ENCODE measurements around the gene ZNF175.

Gene ZNF175

DNA sequence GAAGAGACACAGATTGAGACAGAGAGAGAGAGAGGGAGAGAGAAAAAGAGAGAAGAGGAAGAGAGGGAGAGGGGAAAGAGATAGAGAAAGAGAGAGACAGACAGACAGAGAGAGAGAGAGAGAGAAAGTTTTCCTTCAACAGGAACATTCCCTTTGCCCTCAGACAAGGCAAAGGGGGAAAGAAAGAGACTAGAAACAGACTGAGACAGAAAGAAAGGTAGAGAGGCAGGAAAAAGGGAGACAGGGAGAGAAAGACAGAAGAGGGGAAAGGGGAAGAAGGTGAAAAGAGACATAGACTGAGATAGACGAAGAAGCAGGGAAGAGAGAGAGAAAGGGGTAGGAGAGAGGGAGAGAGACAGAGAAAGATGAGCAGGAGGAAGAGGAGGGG lies 18.5 kb upstream of the ZNF175 start:
- no peaks in the 10 kb centered on the region for H3K79me2 ChIP-seq (ENCODE audit: control insufficient read depth, low read length)
- TF ChIP-seq, protein P1, sequence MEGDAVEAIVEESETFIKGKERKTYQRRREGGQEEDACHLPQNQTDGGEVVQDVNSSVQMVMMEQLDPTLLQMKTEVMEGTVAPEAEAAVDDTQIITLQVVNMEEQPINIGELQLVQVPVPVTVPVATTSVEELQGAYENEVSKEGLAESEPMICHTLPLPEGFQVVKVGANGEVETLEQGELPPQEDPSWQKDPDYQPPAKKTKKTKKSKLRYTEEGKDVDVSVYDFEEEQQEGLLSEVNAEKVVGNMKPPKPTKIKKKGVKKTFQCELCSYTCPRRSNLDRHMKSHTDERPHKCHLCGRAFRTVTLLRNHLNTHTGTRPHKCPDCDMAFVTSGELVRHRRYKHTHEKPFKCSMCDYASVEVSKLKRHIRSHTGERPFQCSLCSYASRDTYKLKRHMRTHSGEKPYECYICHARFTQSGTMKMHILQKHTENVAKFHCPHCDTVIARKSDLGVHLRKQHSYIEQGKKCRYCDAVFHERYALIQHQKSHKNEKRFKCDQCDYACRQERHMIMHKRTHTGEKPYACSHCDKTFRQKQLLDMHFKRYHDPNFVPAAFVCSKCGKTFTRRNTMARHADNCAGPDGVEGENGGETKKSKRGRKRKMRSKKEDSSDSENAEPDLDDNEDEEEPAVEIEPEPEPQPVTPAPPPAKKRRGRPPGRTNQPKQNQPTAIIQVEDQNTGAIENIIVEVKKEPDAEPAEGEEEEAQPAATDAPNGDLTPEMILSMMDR (IDR thresholded peaks at IDR 0.05; ENCODE audit: low read depth, low read length, poor library complexity, severe bottlenecking) = no peak
- TF ChIP-seq EZH2phosphoT487 (IDR thresholded peaks at IDR 0.05; ENCODE audit: borderline replicate concordance, low read length) = no peak
- no peak overlapping the region for H3K4me2 ChIP-seq (ENCODE audit: low read length)

DNA sequence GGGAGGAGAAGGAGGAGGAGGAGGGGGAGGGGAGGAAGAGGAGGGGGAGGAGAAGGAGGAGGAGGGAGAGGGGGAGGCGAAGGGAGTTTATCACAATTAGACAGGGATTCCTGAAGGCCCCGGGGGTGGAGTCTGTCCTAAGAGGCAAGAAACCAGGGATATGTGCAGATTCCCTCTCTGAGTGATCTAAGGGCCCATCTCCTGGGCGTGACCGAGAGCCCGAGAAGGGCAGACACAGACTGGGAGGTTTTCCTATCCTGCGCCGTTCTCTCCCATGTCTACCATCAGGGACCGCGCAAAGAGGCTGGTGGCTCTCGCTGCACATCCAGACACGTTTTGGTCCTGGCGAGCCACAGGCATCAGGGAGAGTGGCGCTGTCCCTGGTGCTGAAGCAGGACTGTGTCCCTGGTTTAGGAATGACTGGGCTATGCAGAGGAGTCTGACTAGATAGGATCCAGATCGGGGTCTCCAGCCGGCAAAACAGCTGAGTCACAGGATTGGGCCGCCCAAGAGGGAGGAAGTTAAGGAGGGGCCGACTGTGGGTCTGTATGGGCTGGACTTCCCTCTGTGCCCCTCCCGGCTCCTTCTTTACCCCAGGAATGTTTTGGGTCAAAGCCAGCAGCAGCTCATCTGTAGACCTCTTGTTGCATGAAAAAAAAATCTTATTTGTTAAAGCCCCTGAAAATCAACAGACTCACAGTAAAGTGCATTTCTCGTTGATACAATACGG lies 17.9 kb upstream of the ZNF175 start:
- no peaks in the 10 kb centered on the region for H3F3A ChIP-seq (ENCODE audit: control insufficient read depth, insufficient read depth)
- no peaks in the 10 kb centered on the region for H4K20me1 ChIP-seq (ENCODE audit: control insufficient read depth, insufficient read depth, low read depth, low read length)
- no peak overlapping the region for H3K4me2 ChIP-seq (ENCODE audit: low read length)
- no peaks in the 10 kb centered on the region for H3K79me2 ChIP-seq (ENCODE audit: control insufficient read depth, low read length)
- H3K4me3 ChIP-seq (ENCODE audit: low read length) = no peak overlapping the region
- H3K4me1 ChIP-seq (ENCODE audit: control insufficient read depth, low read length) = peaks cover 27% of the 10 kb centered on the region
- H3K27ac ChIP-seq (ENCODE audit: low read depth, low read length) = no peak overlapping the region
- H3K36me3 ChIP-seq (ENCODE audit: control insufficient read depth, low read length) = no peaks in the 10 kb centered on the region
- no peaks in the 10 kb centered on the region for H3K9me2 ChIP-seq (replicated peaks; ENCODE audit: control insufficient read depth, low read length)
- peaks cover 11% of the 10 kb centered on the region for H3K27me3 ChIP-seq (ENCODE audit: control insufficient read depth, low read length)
- H3K9me3 ChIP-seq (ENCODE audit: control insufficient read depth, insufficient read depth, low read length) = no peaks in the 10 kb centered on the region
- no peak for TF ChIP-seq EZH2phosphoT487 (IDR thresholded peaks at IDR 0.05; ENCODE audit: borderline replicate concordance, low read length)
- TF ChIP-seq, protein P1 (IDR thresholded peaks at IDR 0.05; ENCODE audit: low read depth, low read length, poor library complexity, severe bottlenecking) = no peak

More for the DNA sequence above, 18.5 kb upstream of the ZNF175 start:
- Histone ChIP-seq H3F3A (ENCODE audit: control insufficient read depth, insufficient read depth) (no peaks in the 10 kb centered on the region), H3K9me3 (ENCODE audit: control insufficient read depth, insufficient read depth, low read length) (no peaks in the 10 kb centered on the region), H3K27ac (ENCODE audit: low read depth, low read length) (no peak overlapping the region), H3K4me1 (ENCODE audit: control insufficient read depth, low read length) (peaks cover 27% of the 10 kb centered on the region), H4K20me1 (ENCODE audit: control insufficient read depth, insufficient read depth, low read depth, low read length) (no peaks in the 10 kb centered on the region), H3K9me2 (replicated peaks; ENCODE audit: control insufficient read depth, low read length) (no peaks in the 10 kb centered on the region), H3K27me3 (ENCODE audit: control insufficient read depth, low read length) (peaks cover 17% of the 10 kb centered on the region), H3K4me3 (ENCODE audit: low read length) (no peak overlapping the region), H3K36me3 (ENCODE audit: control insufficient read depth, low read length) (no peaks in the 10 kb centered on the region)

DNA sequence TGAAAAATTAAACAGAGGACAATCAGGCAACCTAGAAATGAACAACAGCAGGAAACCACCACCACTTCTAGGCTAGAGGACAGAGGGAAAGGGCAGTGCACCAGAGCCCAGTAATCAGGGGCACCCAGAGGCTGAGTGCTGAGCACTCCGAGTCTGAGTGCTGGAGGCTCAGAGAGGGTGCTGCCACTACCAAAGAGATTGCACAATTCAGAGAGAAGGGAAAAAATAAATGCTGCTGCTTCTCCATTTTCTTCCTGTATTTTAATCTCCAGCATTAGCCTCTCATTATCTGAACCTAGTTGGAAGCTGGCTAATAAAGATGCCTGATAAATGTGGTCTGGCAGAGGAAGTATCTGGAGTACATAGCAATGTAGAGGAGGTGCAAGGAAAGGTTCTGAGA lies 11.8 kb upstream of the ZNF175 start:
- peaks cover 5% of the 10 kb centered on the region; the same call in 1 of the 2 replicates for H3K27me3 ChIP-seq (ENCODE audit: control insufficient read depth, low read length)
- no peak overlapping the region for H3K4me3 ChIP-seq (ENCODE audit: low read length)
- no peaks in the 10 kb centered on the region for H3K36me3 ChIP-seq (ENCODE audit: control insufficient read depth, low read length)
- TF ChIP-seq, protein P1 (IDR thresholded peaks at IDR 0.05; ENCODE audit: low read depth, low read length, poor library complexity, severe bottlenecking) = no peak
- TF ChIP-seq EZH2phosphoT487 (IDR thresholded peaks at IDR 0.05; ENCODE audit: borderline replicate concordance, low read length) = no peak
- H3K79me2 ChIP-seq (ENCODE audit: control insufficient read depth, low read length) = no peaks in the 10 kb centered on the region
- H3F3A ChIP-seq (ENCODE audit: control insufficient read depth, insufficient read depth) = no peaks in the 10 kb centered on the region
- no peaks in the 10 kb centered on the region for H3K9me2 ChIP-seq (replicated peaks; ENCODE audit: control insufficient read depth, low read length)
- no peaks in the 10 kb centered on the region for H3K4me1 ChIP-seq (ENCODE audit: control insufficient read depth, low read length)
- no peak overlapping the region for H3K27ac ChIP-seq (ENCODE audit: low read depth, low read length)
- no peak overlapping the region for H3K4me2 ChIP-seq (ENCODE audit: low read length)
- H4K20me1 ChIP-seq (ENCODE audit: control insufficient read depth, insufficient read depth, low read depth, low read length) = no peaks in the 10 kb centered on the region
- H3K9me3 ChIP-seq (ENCODE audit: control insufficient read depth, insufficient read depth, low read length) = no peaks in the 10 kb centered on the region
